ENCODE data around the gene KIAA0586. TPM values are rescaled to one million over a fixed set of nuclear protein-coding genes. Genes with fewer than 3 reads are reported as not detected.

KIAA0586 gene
- total RNA-seq, 1 experiment from 2014 or later = 25.7 TPM

DNA sequence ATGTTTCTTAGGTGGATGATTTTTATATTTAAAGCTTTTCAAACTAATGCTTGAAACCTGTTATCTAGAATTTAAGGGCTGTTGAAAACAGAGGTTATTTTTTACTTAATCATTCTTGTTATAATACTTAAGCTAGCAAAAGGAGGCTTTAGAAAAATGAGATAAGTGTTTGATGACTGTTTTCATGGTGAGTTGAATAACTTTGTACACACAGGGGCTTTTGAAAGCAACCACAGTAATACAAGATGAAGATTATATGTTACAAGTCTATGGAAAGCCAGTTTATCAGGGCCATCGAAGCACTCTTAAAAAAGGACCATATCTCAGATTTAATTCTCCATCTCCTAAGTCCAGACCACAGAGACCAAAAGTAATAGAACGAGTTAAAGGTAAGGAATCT lies 33.3 kb downstream of the KIAA0586 start:
- Histone ChIP-seq H2AFZ (ENCODE audit: low read depth, low read length, poor library complexity, severe bottlenecking) (no peak overlapping the region), H3K4me3 (replicated peaks in 1 of 2; ENCODE audit: low read depth in 1 of 2, low read length in 2 of 2) (no peak overlapping the region), H3K27ac (ENCODE audit: low read depth, low read length) (no peak overlapping the region), H3K9ac (ENCODE audit: low read length) (no peak overlapping the region), H3K27me3 (ENCODE audit: insufficient read depth, low read length) (no peaks in the 10 kb centered on the region), H3K79me2 (ENCODE audit: insufficient read depth, low read length) (no peaks in the 10 kb centered on the region), H3K9me3 (ENCODE audit: control insufficient read depth in 1 of 2, insufficient read depth in 1 of 2, low read depth in 1 of 2, low read length in 2 of 2) (no peaks in the 10 kb centered on the region), H4K20me1 (ENCODE audit: insufficient read depth) (no peaks in the 10 kb centered on the region), H3K36me3 (ENCODE audit: control insufficient read depth in 1 of 2, insufficient read depth in 2 of 2, low read length in 2 of 2) (peaks cover 0 to 2% of the 10 kb centered on the region in 2 experiments; a peak in 1 of 4 replicates), H3K9me2 (ENCODE audit: insufficient read depth) (no peaks in the 10 kb centered on the region), H3K4me1 (ENCODE audit: control insufficient read depth in 1 of 2, insufficient read depth in 2 of 2, low read length in 2 of 2) (no peaks in the 10 kb centered on the region), H3K4me2 (ENCODE audit: low read length) (no peak overlapping the region)
- ATAC-seq (no peak), DNase-seq (ENCODE audit: low read depth, low spot score) (no peak)
- BruUV-seq (replicated peaks) = no TSS peak
- RAD21 ChIA-PET (ENCODE audit: low non-redundant PET in 1 of 2, low total read pairs in 2 of 2, uncharacterized antibody in 2 of 2, unreplicated experiment in 2 of 2) = no interaction called here
- POLR2A ChIA-PET = no interaction called here
- intact Hi-C loops (cut with micrococcal nuclease) = no loop called here
- CTCF ChIA-PET = no interaction called here
- TF ChIP-seq ZNF274 (IDR thresholded peaks at IDR 0.05; ENCODE audit: low read depth, low read length) = no peak
- TF ChIP-seq EGR1 (IDR thresholded peaks at IDR 0.05; ENCODE audit: low read depth) = no peak
- TF ChIP-seq SRF (IDR thresholded peaks at IDR 0.05; ENCODE audit: low read depth) = no peak

DNA sequence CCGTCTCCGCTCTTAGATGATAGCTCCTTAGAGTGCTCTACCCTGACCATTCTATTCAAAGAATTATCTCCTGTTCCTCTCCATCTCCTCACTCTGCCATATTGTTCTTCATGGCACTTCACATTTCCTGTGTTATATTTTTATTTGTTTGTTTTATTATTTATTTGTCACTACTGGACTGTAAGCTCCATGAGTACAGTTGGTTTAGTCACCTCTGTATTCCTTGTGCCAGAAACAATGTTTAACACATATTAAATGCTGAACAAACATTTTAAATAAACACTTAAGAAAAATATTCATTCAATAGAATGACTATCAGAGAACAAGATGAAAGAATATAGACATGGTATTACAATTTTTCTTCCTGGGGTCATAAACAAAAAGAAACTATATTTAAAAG lies 35.6 kb downstream of the KIAA0586 start:
- Histone ChIP-seq H4K20me1 (ENCODE audit: insufficient read depth) (no peaks in the 10 kb centered on the region), H3K9ac (ENCODE audit: low read length) (no peak overlapping the region), H3K9me3 (ENCODE audit: control insufficient read depth in 1 of 2, insufficient read depth in 1 of 2, low read depth in 1 of 2, low read length in 2 of 2) (no peaks in the 10 kb centered on the region), H3K36me3 (ENCODE audit: control insufficient read depth in 1 of 2, insufficient read depth in 2 of 2, low read length in 2 of 2) (peaks cover 0 to 4% of the 10 kb centered on the region in 2 experiments; a peak in 1 of 4 replicates), H3K4me2 (ENCODE audit: low read length) (no peak overlapping the region), H3K4me1 (ENCODE audit: control insufficient read depth in 1 of 2, insufficient read depth in 2 of 2, low read length in 2 of 2) (no peaks in the 10 kb centered on the region), H2AFZ (ENCODE audit: low read depth, low read length, poor library complexity, severe bottlenecking) (no peak overlapping the region), H3K9me2 (ENCODE audit: insufficient read depth) (no peaks in the 10 kb centered on the region), H3K27me3 (ENCODE audit: insufficient read depth, low read length) (no peaks in the 10 kb centered on the region), H3K27ac (ENCODE audit: low read depth, low read length) (no peak overlapping the region), H3K79me2 (ENCODE audit: insufficient read depth, low read length) (no peaks in the 10 kb centered on the region), H3K4me3 (replicated peaks in 1 of 2; ENCODE audit: low read depth in 1 of 2, low read length in 2 of 2) (no peak overlapping the region)
- DNase-seq (ENCODE audit: low read depth, low spot score) (no peak), ATAC-seq (no peak)
- BruUV-seq (replicated peaks) = no TSS peak
- intact Hi-C loops (cut with micrococcal nuclease) = no loop called here
- ChIA-PET RAD21 (ENCODE audit: low non-redundant PET in 1 of 2, low total read pairs in 2 of 2, uncharacterized antibody in 2 of 2, unreplicated experiment in 2 of 2) (no interaction called here), CTCF (interaction anchor here (1.2 kb wide), 1 partner anchor 38 kb away, joined by 3 read pairs; no protein-coding TSS in a partner anchor), POLR2A (no interaction called here)
- no peak for TF ChIP-seq JUND (IDR thresholded peaks at IDR 0.05)
- TF ChIP-seq ZNF274 (IDR thresholded peaks at IDR 0.05; ENCODE audit: low read depth, low read length) = no peak
- TF ChIP-seq, protein P1, sequence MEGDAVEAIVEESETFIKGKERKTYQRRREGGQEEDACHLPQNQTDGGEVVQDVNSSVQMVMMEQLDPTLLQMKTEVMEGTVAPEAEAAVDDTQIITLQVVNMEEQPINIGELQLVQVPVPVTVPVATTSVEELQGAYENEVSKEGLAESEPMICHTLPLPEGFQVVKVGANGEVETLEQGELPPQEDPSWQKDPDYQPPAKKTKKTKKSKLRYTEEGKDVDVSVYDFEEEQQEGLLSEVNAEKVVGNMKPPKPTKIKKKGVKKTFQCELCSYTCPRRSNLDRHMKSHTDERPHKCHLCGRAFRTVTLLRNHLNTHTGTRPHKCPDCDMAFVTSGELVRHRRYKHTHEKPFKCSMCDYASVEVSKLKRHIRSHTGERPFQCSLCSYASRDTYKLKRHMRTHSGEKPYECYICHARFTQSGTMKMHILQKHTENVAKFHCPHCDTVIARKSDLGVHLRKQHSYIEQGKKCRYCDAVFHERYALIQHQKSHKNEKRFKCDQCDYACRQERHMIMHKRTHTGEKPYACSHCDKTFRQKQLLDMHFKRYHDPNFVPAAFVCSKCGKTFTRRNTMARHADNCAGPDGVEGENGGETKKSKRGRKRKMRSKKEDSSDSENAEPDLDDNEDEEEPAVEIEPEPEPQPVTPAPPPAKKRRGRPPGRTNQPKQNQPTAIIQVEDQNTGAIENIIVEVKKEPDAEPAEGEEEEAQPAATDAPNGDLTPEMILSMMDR (IDR thresholded peaks at IDR 0.05 in 2 of 3, conservative IDR thresholded peaks at IDR 0.05 in 1 of 3; ENCODE audit: borderline replicate concordance in 1 of 3, insufficient read depth in 1 of 3, low read depth in 2 of 3, low read length in 2 of 3) = no peak

Data from HCT116 (cell line).